Measurements from ENCODE around the gene ZEB2.

- no peak for TF ChIP-seq CTCF (IDR thresholded peaks at IDR 0.05)
- no peak for TF ChIP-seq EZH2 (IDR thresholded peaks at IDR 0.05)
Measured at GRCh38 chr2:144459937-144460336, 60.0 kb downstream of the ZEB2 start.
